HL-60 (cell line): Measurements from ENCODE around the gene FCN3.

Source experiments
- DNase-seq, 2 experiments: peaks; one replicate each; pipeline ENCODE4 v3.0.0-alpha.2; 2010 to 2020; ENCODE audit warnings: low read depth in 1 of 2, low spot score in 1 of 2
- H3K27ac ChIP-seq: fragments of 250-450 bp; sonication (Bioruptor Pico); replicated peaks from 2 replicates; pipeline ENCODE4 v1.5.1; 2020; ENCODE audit warnings: mild to moderate bottlenecking, moderate library complexity
- H3K27me3 ChIP-seq: fragments of 250-450 bp; sonication (Bioruptor Pico); 2 replicates; pipeline ENCODE4 v1.5.1; 2021; ENCODE audit warnings: mild to moderate bottlenecking, moderate library complexity; ENCODE audit not compliant: insufficient read depth, poor library complexity, severe bottlenecking
- H3K4me3 ChIP-seq: replicated peaks from 2 replicates; pipeline ENCODE4 v1.5.1; 2011; ENCODE audit warnings: mild to moderate bottlenecking, control low read depth, low read length; ENCODE audit not compliant: insufficient read depth
- CTCF ChIP-seq: IDR thresholded peaks from one replicate; pipeline ENCODE4 v1.5.1; 2011; ENCODE audit warnings: low read length, control low read depth, inconsistent platforms; ENCODE audit not compliant: insufficient read depth
- GABPA ChIP-seq: IDR thresholded peaks from 2 replicates; pipeline ENCODE4 v1.6.1; 2012; ENCODE audit warnings: low read depth
- POLR2AphosphoS5 ChIP-seq: IDR thresholded peaks from 2 replicates; pipeline ENCODE4 v1.6.1; 2012; ENCODE audit warnings: low read depth
- SPI1 ChIP-seq: IDR thresholded peaks from 2 replicates; pipeline ENCODE4 v1.6.1; 2012; ENCODE audit warnings: low read depth, mild to moderate bottlenecking, borderline replicate concordance
- TF ChIP-seq, protein P1 (sequence below): IDR thresholded peaks from 2 replicates; pipeline ENCODE4 v1.6.1; 2012; ENCODE audit warnings: low read depth; ENCODE audit not compliant: insufficient replicate concordance

The FCN3 gene

DNA sequence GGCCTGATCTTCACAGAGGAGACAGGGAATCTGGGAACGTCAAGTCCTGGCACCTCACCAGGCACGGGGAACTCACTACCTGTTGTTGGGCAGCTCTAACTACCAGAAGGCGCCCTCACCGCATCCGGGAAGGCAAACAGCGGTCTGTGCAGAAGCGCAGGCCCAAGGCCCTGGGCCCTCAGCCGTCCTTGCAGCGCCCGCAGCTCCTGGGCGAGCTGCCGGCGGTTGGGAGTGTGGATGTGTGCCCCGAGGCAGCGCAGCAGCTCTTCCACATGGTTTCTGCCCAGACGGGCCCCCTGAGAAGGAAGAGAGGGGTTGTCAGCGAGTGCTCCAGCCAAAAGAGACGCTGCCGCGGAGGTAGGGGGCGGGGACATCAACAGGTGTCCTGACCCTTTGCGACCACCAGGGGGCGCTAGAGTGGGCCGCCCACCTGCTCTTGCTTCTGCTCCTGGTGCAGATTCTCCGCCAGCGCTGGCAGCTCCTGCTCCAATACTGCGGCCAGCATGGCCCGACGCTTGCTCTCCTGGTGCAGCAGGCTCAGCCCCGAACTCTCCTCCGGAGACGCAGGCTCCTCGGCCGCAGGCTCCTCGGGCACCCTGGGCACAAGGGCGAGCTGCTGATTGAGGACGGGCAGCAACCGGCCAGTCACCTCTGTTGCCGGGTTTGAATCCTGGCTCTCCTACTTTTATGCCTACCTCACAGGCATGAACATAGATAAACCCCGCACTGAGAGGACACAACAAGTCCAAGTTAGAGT, 17.2 kb downstream of the FCN3 start:
- H3K4me3 ChIP-seq = peak overlapping the region; percentile 28; the same call in 1 of the 2 replicates
- DNase-seq = peak; percentile 65 to 84
- peaks cover 6% of the 10 kb centered on the region for H3K27me3 ChIP-seq
- H3K27ac ChIP-seq = peak overlapping the region; percentile 40
- no peak for TF ChIP-seq POLR2AphosphoS5
- TF ChIP-seq, protein P1, sequence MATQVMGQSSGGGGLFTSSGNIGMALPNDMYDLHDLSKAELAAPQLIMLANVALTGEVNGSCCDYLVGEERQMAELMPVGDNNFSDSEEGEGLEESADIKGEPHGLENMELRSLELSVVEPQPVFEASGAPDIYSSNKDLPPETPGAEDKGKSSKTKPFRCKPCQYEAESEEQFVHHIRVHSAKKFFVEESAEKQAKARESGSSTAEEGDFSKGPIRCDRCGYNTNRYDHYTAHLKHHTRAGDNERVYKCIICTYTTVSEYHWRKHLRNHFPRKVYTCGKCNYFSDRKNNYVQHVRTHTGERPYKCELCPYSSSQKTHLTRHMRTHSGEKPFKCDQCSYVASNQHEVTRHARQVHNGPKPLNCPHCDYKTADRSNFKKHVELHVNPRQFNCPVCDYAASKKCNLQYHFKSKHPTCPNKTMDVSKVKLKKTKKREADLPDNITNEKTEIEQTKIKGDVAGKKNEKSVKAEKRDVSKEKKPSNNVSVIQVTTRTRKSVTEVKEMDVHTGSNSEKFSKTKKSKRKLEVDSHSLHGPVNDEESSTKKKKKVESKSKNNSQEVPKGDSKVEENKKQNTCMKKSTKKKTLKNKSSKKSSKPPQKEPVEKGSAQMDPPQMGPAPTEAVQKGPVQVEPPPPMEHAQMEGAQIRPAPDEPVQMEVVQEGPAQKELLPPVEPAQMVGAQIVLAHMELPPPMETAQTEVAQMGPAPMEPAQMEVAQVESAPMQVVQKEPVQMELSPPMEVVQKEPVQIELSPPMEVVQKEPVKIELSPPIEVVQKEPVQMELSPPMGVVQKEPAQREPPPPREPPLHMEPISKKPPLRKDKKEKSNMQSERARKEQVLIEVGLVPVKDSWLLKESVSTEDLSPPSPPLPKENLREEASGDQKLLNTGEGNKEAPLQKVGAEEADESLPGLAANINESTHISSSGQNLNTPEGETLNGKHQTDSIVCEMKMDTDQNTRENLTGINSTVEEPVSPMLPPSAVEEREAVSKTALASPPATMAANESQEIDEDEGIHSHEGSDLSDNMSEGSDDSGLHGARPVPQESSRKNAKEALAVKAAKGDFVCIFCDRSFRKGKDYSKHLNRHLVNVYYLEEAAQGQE = no peak
- no peak for TF ChIP-seq SPI1
- TF ChIP-seq CTCF = peak; percentile 91
- TF ChIP-seq GABPA = no peak

GRCh38 chr1:27356619-27357280, 17.9 kb downstream of the FCN3 start:
- no peak for DNase-seq
- TF ChIP-seq SPI1 (no peak), CTCF (no peak), GABPA (no peak), POLR2AphosphoS5 (no peak)
- TF ChIP-seq, protein P1 = no peak
- peaks cover 6% of the 10 kb centered on the region for H3K27me3 ChIP-seq
- H3K27ac ChIP-seq = peak overlapping the region; percentile 40
- no peak overlapping the region for H3K4me3 ChIP-seq

GRCh38 chr1:27356277-27356618, 18.4 kb downstream of the FCN3 start:
- peaks cover 6% of the 10 kb centered on the region for H3K27me3 ChIP-seq
- no peak overlapping the region; the same call in 1 of the 2 replicates for H3K27ac ChIP-seq
- peak in 1 of 2 experiments; percentile 53 for DNase-seq
- H3K4me3 ChIP-seq = no peak overlapping the region
- TF ChIP-seq, protein P1 = no peak
- TF ChIP-seq GABPA (no peak), CTCF (no peak), SPI1 (no peak), POLR2AphosphoS5 (no peak)
